SH-SY5Y (cell line): Measurements from ENCODE around the gene ZBP1.

Experiments used
- GATA2 ChIP-seq: IDR thresholded peaks from 2 replicates; pipeline ENCODE4 v1.6.1; 2011; ENCODE audit warnings: mild to moderate bottlenecking, low read depth, low read length
- GATA3 ChIP-seq: IDR thresholded peaks from 2 replicates; pipeline ENCODE4 v1.6.1; 2011; ENCODE audit warnings: low read depth, mild to moderate bottlenecking, low read length, moderate library complexity

- TF ChIP-seq GATA2 (no peak), GATA3 (no peak)
Observed at GRCh38 chr20:57568960-57569359, 51.3 kb downstream of the ZBP1 start.
